Osteoblast (primary cell): ENCODE results near the gene PKHD1. TPM values are rescaled to one million over a fixed set of nuclear protein-coding genes. Genes with fewer than 3 reads are reported as not detected.

ENCODE experiments used
- DNase-seq: peaks from one replicate; pipeline ENCODE4 v3.0.0; 2011; ENCODE audit warnings: low spot score, mixed read lengths; ENCODE audit not compliant: insufficient read length; ENCODE audit errors: missing footprints
- H2AFZ ChIP-seq: 2 replicates; pipeline ENCODE4 v1.6.0; 2011; ENCODE audit warnings: mild to moderate bottlenecking, low read length
- H3K27ac ChIP-seq: 2 replicates; pipeline ENCODE4 v1.5.1; 2011; ENCODE audit warnings: mild to moderate bottlenecking, low read depth, low read length, moderate library complexity
- H3K27me3 ChIP-seq: 2 replicates; pipeline ENCODE4 v1.6.0; 2012; ENCODE audit warnings: mild to moderate bottlenecking, control low read depth, inconsistent platforms, low read length, moderate library complexity; ENCODE audit not compliant: insufficient read depth
- H3K36me3 ChIP-seq: 2 replicates; pipeline ENCODE4 v1.5.1; 2011; ENCODE audit warnings: mild to moderate bottlenecking, low read length, control low read depth, moderate library complexity; ENCODE audit not compliant: insufficient read depth
- H3K4me1 ChIP-seq: 2 replicates; pipeline ENCODE4 v1.5.1; 2011; ENCODE audit warnings: mild to moderate bottlenecking, low read length, control low read depth, moderate library complexity; ENCODE audit not compliant: insufficient read depth
- H3K4me2 ChIP-seq: 2 replicates; pipeline ENCODE4 v1.6.0; 2011; ENCODE audit warnings: mild to moderate bottlenecking, low read length; ENCODE audit not compliant: insufficient read depth
- H3K4me3 ChIP-seq: fragments of 200-600 bp; sonication (generic); 3 replicates; pipeline ENCODE4 v1.5.1; 2012; ENCODE audit warnings: mild to moderate bottlenecking, low read length, inconsistent platforms; ENCODE audit not compliant: insufficient read depth
- H3K79me2 ChIP-seq: 2 replicates; pipeline ENCODE4 v1.6.0; 2012; ENCODE audit warnings: mild to moderate bottlenecking, low read length, control low read depth, inconsistent platforms; ENCODE audit not compliant: insufficient read depth
- H3K9me3 ChIP-seq: 2 replicates; pipeline ENCODE4 v1.5.1; 2011; ENCODE audit warnings: low read depth, low read length, control low read depth
- H4K20me1 ChIP-seq: 2 replicates; pipeline ENCODE4 v1.6.0; 2012; ENCODE audit warnings: mild to moderate bottlenecking, low read length, control low read depth; ENCODE audit not compliant: insufficient read depth
- total RNA-seq: library from RNA; depleted of rRNA; stranded (reverse); fragments of >200 nt; gene quantifications from 2 replicates; pipeline ENCODE4 v1.2.3, GENCODE V29; 2012
- TF ChIP-seq, protein P1 (sequence below): IDR thresholded peaks from 2 replicates; pipeline ENCODE4 v1.5.1; 2011; ENCODE audit warnings: mild to moderate bottlenecking, low read depth, low read length, moderate library complexity; ENCODE audit errors: extremely low read depth

Gene PKHD1
- total RNA-seq, 1 donor: not detected

DNA sequence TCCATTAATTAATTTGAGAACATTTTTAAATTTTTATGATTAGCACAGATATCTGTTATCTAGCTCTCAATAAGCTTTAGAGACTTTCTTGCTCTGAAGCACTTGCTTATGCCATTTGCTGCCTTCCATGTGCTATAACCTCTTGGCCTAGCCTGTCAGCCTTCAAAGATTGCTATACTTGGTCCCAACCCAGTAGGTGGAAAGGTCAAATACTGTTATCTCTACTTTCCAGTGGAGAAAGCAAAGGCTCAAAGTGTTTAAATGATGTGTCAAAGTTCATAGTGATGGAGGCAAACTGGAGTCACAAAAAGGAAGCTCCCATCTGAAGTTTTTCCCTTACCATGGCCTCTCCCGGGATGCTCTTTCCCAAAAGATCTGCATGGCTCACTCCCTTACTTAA is 125.1 kb downstream of the PKHD1 start:
- no peaks in the 10 kb centered on the region for H3K79me2 ChIP-seq
- no peaks in the 10 kb centered on the region for H3K27me3 ChIP-seq
- no peaks in the 10 kb centered on the region for H3K9me3 ChIP-seq
- no peak overlapping the region for H3K4me3 ChIP-seq
- H3K4me2 ChIP-seq: no peak overlapping the region
- TF ChIP-seq, protein P1, sequence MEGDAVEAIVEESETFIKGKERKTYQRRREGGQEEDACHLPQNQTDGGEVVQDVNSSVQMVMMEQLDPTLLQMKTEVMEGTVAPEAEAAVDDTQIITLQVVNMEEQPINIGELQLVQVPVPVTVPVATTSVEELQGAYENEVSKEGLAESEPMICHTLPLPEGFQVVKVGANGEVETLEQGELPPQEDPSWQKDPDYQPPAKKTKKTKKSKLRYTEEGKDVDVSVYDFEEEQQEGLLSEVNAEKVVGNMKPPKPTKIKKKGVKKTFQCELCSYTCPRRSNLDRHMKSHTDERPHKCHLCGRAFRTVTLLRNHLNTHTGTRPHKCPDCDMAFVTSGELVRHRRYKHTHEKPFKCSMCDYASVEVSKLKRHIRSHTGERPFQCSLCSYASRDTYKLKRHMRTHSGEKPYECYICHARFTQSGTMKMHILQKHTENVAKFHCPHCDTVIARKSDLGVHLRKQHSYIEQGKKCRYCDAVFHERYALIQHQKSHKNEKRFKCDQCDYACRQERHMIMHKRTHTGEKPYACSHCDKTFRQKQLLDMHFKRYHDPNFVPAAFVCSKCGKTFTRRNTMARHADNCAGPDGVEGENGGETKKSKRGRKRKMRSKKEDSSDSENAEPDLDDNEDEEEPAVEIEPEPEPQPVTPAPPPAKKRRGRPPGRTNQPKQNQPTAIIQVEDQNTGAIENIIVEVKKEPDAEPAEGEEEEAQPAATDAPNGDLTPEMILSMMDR: no peak
- H3K27ac ChIP-seq: no peak overlapping the region
- no peak for DNase-seq
- H4K20me1 ChIP-seq: no peaks in the 10 kb centered on the region
- H2AFZ ChIP-seq: no peak overlapping the region
- no peaks in the 10 kb centered on the region for H3K36me3 ChIP-seq
- no peaks in the 10 kb centered on the region for H3K4me1 ChIP-seq

- TF ChIP-seq, protein P1: no peak
- no peak for DNase-seq
- H4K20me1 ChIP-seq: no peaks in the 10 kb centered on the region
- H3K79me2 ChIP-seq: no peaks in the 10 kb centered on the region
- H3K4me2 ChIP-seq: no peak overlapping the region
- H3K9me3 ChIP-seq: no peaks in the 10 kb centered on the region
- H3K27ac ChIP-seq: no peak overlapping the region
- no peak overlapping the region for H3K4me3 ChIP-seq
- H3K27me3 ChIP-seq: no peaks in the 10 kb centered on the region
- no peak overlapping the region for H2AFZ ChIP-seq
- H3K36me3 ChIP-seq: no peaks in the 10 kb centered on the region
- H3K4me1 ChIP-seq: no peaks in the 10 kb centered on the region
These were observed 127.0 kb downstream of the PKHD1 start for GRCh38 chr6:51960419-51960818.

DNA sequence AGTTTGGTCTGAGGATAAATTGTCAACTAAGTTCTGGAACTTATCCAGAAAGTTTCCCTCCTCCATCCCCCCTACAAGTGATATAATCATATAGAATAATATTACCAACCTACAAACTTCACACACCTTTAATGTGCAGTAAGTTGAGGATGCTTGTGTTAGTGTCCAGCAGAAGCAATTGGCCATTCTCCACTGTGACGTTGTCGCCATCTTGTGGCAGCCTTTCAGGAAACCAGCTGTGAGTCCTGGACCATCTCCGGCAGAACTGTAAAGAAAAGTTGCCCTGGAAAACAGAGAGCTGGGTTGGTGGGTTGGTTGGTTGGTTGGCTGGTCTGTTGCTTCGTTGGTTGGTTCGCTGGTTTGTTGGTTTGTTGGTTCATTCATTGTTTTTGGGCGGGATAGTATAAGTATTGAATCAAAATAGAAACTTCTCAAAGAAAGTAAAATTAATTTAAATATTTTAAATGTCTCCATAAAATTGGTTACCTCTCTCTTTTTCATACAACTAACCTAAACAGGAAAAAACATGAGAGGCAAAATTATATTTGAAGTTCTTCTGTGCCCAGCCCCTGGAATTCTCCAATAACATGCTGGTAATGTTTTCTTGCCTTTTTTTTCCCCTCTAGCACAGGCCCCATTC is 127.5 kb downstream of the PKHD1 start:
- DNase-seq: no peak
- no peaks in the 10 kb centered on the region for H3K79me2 ChIP-seq
- H3K4me2 ChIP-seq: no peak overlapping the region
- H2AFZ ChIP-seq: no peak overlapping the region
- TF ChIP-seq, protein P1: peak; percentile 79
- no peaks in the 10 kb centered on the region for H3K27me3 ChIP-seq
- H3K9me3 ChIP-seq: no peaks in the 10 kb centered on the region
- no peaks in the 10 kb centered on the region for H3K36me3 ChIP-seq
- H3K27ac ChIP-seq: no peak overlapping the region
- no peak overlapping the region for H3K4me3 ChIP-seq
- no peaks in the 10 kb centered on the region for H4K20me1 ChIP-seq
- no peaks in the 10 kb centered on the region for H3K4me1 ChIP-seq

DNA sequence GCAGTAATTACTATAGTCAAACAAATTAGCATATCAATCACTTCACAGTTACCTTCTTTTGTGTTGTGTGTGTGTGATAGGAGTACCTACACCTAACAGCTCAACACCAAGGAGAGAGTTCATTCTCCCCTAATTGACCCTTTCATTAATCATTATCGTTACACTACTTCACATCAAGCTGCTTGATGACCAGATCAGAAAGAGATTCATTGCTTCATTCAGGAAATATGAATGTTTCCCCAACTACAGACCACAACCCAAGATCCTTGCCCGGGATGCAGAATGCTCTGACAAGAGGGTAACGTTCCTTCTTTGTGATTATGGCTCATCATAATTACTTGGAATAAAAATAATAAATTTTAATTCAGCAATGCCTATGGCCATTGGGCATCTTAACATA is 132.7 kb downstream of the PKHD1 start:
- Histone ChIP-seq H3K36me3 (no peaks in the 10 kb centered on the region), H4K20me1 (no peaks in the 10 kb centered on the region), H3K79me2 (no peaks in the 10 kb centered on the region), H3K4me1 (no peaks in the 10 kb centered on the region), H3K4me3 (no peak overlapping the region), H3K9me3 (no peaks in the 10 kb centered on the region), H3K27me3 (no peaks in the 10 kb centered on the region), H3K27ac (no peak overlapping the region), H2AFZ (no peak overlapping the region), H3K4me2 (no peak overlapping the region)
- TF ChIP-seq, protein P1: no peak
- no peak for DNase-seq
